HG03066 (cell line): ENCODE measurements around the gene HLCS.
"Not testable (repeated sequence)": the region's sequence is repeated elsewhere in the genome, so short reads cannot be mapped to it uniquely, and the experiment has no call there.

Experiments
- ATAC-seq: cut with Tn5 transposase; IDR thresholded peaks from one replicate; pipeline ENCODE4 v1.9.1; 2021; ENCODE audit warnings: low read depth; ENCODE audit not compliant: unreplicated experiment

Gene HLCS

GRCh38 chr21:36966066-36966820, at the start of gene HLCS:
Gene HLCS, minus strand, starts transcription at chr21:36966669. Its CDS starts 31 bp downstream, at chr21:36966638.
- peak; percentile 70 for ATAC-seq

GRCh38 chr21:37009740-37010341, 43.4 kb upstream of the HLCS start:
- ATAC-seq: peak; percentile 80

- no peak for ATAC-seq
Measured at GRCh38 chr21:37008724-37009123, 42.3 kb upstream of the HLCS start.

- no peak for ATAC-seq
Measured at GRCh38 chr21:37006486-37007291, 40.2 kb upstream of the HLCS start, which contains the start of gene RIPPLY3. Gene RIPPLY3, plus strand, starts transcription at chr21:37006702. Its CDS starts 71 bp downstream, at chr21:37006773.

- no peak for ATAC-seq
Measured at GRCh38 chr21:37005548-37006485, 39.3 kb upstream of the HLCS start.

- ATAC-seq: not testable (repeated sequence)
Measured at GRCh38 chr21:37003917-37004316, 37.4 kb upstream of the HLCS start.

- ATAC-seq: not testable (repeated sequence)
Measured at GRCh38 chr21:37002851-37003250, 36.4 kb upstream of the HLCS start.

GRCh38 chr21:37001441-37001840, 35.0 kb upstream of the HLCS start:
- ATAC-seq: no peak

GRCh38 chr21:37000381-37000780, 33.9 kb upstream of the HLCS start:
- ATAC-seq: no peak

GRCh38 chr21:36999131-36999898, 32.8 kb upstream of the HLCS start:
- no peak for ATAC-seq

GRCh38 chr21:36995285-36995684, 28.8 kb upstream of the HLCS start:
- not testable (repeated sequence) for ATAC-seq

- no peak for ATAC-seq
Measured at GRCh38 chr21:36994501-36995158, 28.2 kb upstream of the HLCS start.

- ATAC-seq: no peak
Measured at GRCh38 chr21:36992671-36993070, 26.2 kb upstream of the HLCS start.

- no peak for ATAC-seq
Measured at GRCh38 chr21:36990508-36991205, 24.2 kb upstream of the HLCS start.

GRCh38 chr21:36989699-36990507, 23.4 kb upstream of the HLCS start:
- ATAC-seq: peak; percentile 86

- ATAC-seq: not testable (repeated sequence)
Measured at GRCh38 chr21:36989199-36989698, 22.8 kb upstream of the HLCS start.

- no peak for ATAC-seq
Measured at GRCh38 chr21:36988536-36988935, 22.1 kb upstream of the HLCS start.
